Measurements from ENCODE around the gene DYRK3.
A peak's percentile ranks its signal among the peaks of the same experiment; 100 is the strongest.

The DYRK3 gene

GRCh38 chr1:206682111-206682510, 46.8 kb downstream of the DYRK3 start:
- H3K27ac ChIP-seq, result no peak overlapping the region
- TF ChIP-seq, protein P1, sequence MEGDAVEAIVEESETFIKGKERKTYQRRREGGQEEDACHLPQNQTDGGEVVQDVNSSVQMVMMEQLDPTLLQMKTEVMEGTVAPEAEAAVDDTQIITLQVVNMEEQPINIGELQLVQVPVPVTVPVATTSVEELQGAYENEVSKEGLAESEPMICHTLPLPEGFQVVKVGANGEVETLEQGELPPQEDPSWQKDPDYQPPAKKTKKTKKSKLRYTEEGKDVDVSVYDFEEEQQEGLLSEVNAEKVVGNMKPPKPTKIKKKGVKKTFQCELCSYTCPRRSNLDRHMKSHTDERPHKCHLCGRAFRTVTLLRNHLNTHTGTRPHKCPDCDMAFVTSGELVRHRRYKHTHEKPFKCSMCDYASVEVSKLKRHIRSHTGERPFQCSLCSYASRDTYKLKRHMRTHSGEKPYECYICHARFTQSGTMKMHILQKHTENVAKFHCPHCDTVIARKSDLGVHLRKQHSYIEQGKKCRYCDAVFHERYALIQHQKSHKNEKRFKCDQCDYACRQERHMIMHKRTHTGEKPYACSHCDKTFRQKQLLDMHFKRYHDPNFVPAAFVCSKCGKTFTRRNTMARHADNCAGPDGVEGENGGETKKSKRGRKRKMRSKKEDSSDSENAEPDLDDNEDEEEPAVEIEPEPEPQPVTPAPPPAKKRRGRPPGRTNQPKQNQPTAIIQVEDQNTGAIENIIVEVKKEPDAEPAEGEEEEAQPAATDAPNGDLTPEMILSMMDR (IDR thresholded peaks at IDR 0.05; ENCODE audit: low read depth, low read length, missing control alignments), result no peak
- in situ Hi-C loops (cut with HindIII; ENCODE audit: low pct_ligation_motif_present, low sequenced_read_pairs), result no loop called here
- H3K27me3 ChIP-seq (replicated peaks), result peaks cover 4% of the 10 kb centered on the region
- no peak overlapping the region for H3K4me3 ChIP-seq (ENCODE audit: low read depth, low read length)
- H3K36me3 ChIP-seq (replicated peaks), result no peaks in the 10 kb centered on the region
- DNase-seq, result no peak

DNA sequence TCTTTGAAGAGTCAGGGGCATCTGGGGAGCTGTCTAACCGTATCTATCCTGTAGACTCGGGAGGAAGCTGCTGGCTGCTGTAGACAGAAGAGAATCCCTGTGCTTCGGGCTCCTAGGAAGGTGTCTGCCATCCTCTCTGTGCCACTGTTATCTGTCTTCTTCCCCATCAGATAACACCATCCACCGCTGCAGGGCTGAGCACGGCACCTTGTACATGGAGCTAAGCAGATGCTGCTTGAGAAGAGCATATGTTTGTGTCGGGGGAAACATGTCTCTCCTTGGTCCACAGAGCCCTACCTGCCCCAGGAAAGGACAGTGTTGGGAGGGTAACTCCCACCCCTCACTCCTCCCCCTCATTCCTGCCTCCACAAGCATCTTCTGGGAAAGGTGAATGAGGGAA, 48.0 kb downstream of the DYRK3 start:
- DNase-seq, result no peak
- Histone ChIP-seq H3K36me3 (replicated peaks) (no peaks in the 10 kb centered on the region), H3K27ac (no peak overlapping the region), H3K4me3 (ENCODE audit: low read depth, low read length) (no peak overlapping the region), H3K27me3 (replicated peaks) (peaks cover 4% of the 10 kb centered on the region)
- TF ChIP-seq, protein P1 (IDR thresholded peaks at IDR 0.05; ENCODE audit: low read depth, low read length, missing control alignments), result no peak
- in situ Hi-C loops (cut with HindIII; ENCODE audit: low pct_ligation_motif_present, low sequenced_read_pairs), result no loop called here

GRCh38 chr1:206684003-206684402, 48.7 kb downstream of the DYRK3 start:
- H3K4me3 ChIP-seq (ENCODE audit: low read depth, low read length), result no peak overlapping the region
- no peaks in the 10 kb centered on the region for H3K36me3 ChIP-seq (replicated peaks)
- H3K27ac ChIP-seq, result no peak overlapping the region
- peaks cover 4% of the 10 kb centered on the region for H3K27me3 ChIP-seq (replicated peaks)
- no peak for DNase-seq
- in situ Hi-C loops (cut with HindIII; ENCODE audit: low pct_ligation_motif_present, low sequenced_read_pairs), result no loop called here
- TF ChIP-seq, protein P1 (IDR thresholded peaks at IDR 0.05; ENCODE audit: low read depth, low read length, missing control alignments), result no peak

- in situ Hi-C loops (cut with HindIII; ENCODE audit: low pct_ligation_motif_present, low sequenced_read_pairs), result no loop called here
- TF ChIP-seq, protein P1 (IDR thresholded peaks at IDR 0.05; ENCODE audit: low read depth, low read length, missing control alignments), result no peak
- DNase-seq, result no peak
- H3K36me3 ChIP-seq (replicated peaks), result no peaks in the 10 kb centered on the region
- H3K27ac ChIP-seq, result peak within 1 kb of the TSS; percentile 82
- peaks cover 4% of the 10 kb centered on the region for H3K27me3 ChIP-seq (replicated peaks)
- peak within 1 kb of the TSS; percentile 92 for H3K4me3 ChIP-seq (ENCODE audit: low read depth, low read length)
Observed at GRCh38 chr1:206684478-206685333, 49.4 kb downstream of the DYRK3 start, which contains the start of gene MAPKAPK2. TSS of gene MAPKAPK2 (plus strand) at chr1:206684905. CDS start at chr1:206685230, 325 bp downstream.

DNA sequence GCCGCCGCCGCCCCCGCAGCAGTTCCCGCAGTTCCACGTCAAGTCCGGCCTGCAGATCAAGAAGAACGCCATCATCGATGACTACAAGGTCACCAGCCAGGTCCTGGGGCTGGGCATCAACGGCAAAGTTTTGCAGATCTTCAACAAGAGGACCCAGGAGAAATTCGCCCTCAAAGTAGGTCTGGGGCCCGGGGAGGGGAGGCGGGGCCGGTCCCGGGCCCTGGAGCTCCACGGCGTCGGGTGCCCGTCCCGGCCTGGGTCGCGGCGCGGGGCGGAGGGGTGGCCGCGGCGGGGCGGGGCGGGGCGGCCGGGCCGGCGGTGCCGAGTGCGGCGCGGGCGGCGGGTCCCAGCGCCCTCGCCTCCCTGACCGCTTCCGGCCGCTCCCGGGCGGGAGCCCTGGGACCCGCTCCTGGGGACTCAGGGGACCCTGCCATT, 50.0 kb downstream of the DYRK3 start:
- Histone ChIP-seq H3K4me3 (ENCODE audit: low read depth, low read length) (peak overlapping the region; percentile 92), H3K36me3 (replicated peaks) (no peaks in the 10 kb centered on the region), H3K27ac (peak overlapping the region; percentile 82), H3K27me3 (replicated peaks) (peaks cover 4% of the 10 kb centered on the region)
- in situ Hi-C loops (cut with HindIII; ENCODE audit: low pct_ligation_motif_present, low sequenced_read_pairs), result no loop called here
- DNase-seq, result peak; percentile 36
- TF ChIP-seq, protein P1 (IDR thresholded peaks at IDR 0.05; ENCODE audit: low read depth, low read length, missing control alignments), result no peak

All from brain microvascular endothelial cell (primary cell).